ENCODE measurements around the gene SYNM.

SYNM gene

GRCh38 chr15:99123713-99124451 is 19.0 kb downstream of the SYNM start:
- DNase-seq (ENCODE audit: low read depth): peak; percentile 99

- no peak for DNase-seq (ENCODE audit: low read depth)
Observed at GRCh38 chr15:99124641-99125040, 19.8 kb downstream of the SYNM start.

- DNase-seq (ENCODE audit: low read depth): no peak
Observed at GRCh38 chr15:99125061-99125891, 20.4 kb downstream of the SYNM start.

GRCh38 chr15:99126131-99126588 is 21.3 kb downstream of the SYNM start:
- DNase-seq (ENCODE audit: low read depth): no peak

GRCh38 chr15:99126930-99127329 is 22.1 kb downstream of the SYNM start:
- no peak for DNase-seq (ENCODE audit: low read depth)

GRCh38 chr15:99127773-99128172 is 22.9 kb downstream of the SYNM start:
- no peak for DNase-seq (ENCODE audit: low read depth)

- no peak for DNase-seq (ENCODE audit: low read depth)
Observed at GRCh38 chr15:99128411-99128810, 23.5 kb downstream of the SYNM start.

GRCh38 chr15:99129644-99130043 is 24.8 kb downstream of the SYNM start:
- no peak for DNase-seq (ENCODE audit: low read depth)

GRCh38 chr15:99130314-99130713 is 25.4 kb downstream of the SYNM start:
- DNase-seq (ENCODE audit: low read depth): no peak

GRCh38 chr15:99130765-99131440 is 26.0 kb downstream of the SYNM start:
- DNase-seq (ENCODE audit: low read depth): no peak

GRCh38 chr15:99131441-99132023 is 26.7 kb downstream of the SYNM start:
- no peak for DNase-seq (ENCODE audit: low read depth)

- no peak for DNase-seq (ENCODE audit: low read depth)
Observed at GRCh38 chr15:99132122-99132521, 27.2 kb downstream of the SYNM start.

GRCh38 chr15:99132634-99133287 is 27.9 kb downstream of the SYNM start:
- no peak for DNase-seq (ENCODE audit: low read depth)

GRCh38 chr15:99134317-99134821 is 29.5 kb downstream of the SYNM start:
- DNase-seq (ENCODE audit: low read depth): no peak

GRCh38 chr15:99135194-99135593 is 30.3 kb downstream of the SYNM start:
- DNase-seq (ENCODE audit: low read depth): no peak

- no peak for DNase-seq (ENCODE audit: low read depth)
Observed at GRCh38 chr15:99137111-99137546, 32.2 kb downstream of the SYNM start.

GRCh38 chr15:99137877-99138276 is 33.0 kb downstream of the SYNM start:
- DNase-seq (ENCODE audit: low read depth): no peak

GRCh38 chr15:99138491-99138982 is 33.7 kb downstream of the SYNM start:
- DNase-seq (ENCODE audit: low read depth): no peak

- no peak for DNase-seq (ENCODE audit: low read depth)
Observed at GRCh38 chr15:99139276-99139675, 34.4 kb downstream of the SYNM start.

- no peak for DNase-seq (ENCODE audit: low read depth)
Observed at GRCh38 chr15:99140590-99140989, 35.7 kb downstream of the SYNM start.

- no peak for DNase-seq (ENCODE audit: low read depth)
Observed at GRCh38 chr15:99141943-99142342, 37.1 kb downstream of the SYNM start.

Measured in HS-27A (cell line).